GM18520 (cell line): ENCODE data around the gene MYO3B.

Experiments
- ATAC-seq: cut with Tn5 transposase; IDR thresholded peaks from one replicate; pipeline ENCODE4 v1.9.1; 2021; ENCODE audit not compliant: unreplicated experiment

Gene MYO3B, protein sequence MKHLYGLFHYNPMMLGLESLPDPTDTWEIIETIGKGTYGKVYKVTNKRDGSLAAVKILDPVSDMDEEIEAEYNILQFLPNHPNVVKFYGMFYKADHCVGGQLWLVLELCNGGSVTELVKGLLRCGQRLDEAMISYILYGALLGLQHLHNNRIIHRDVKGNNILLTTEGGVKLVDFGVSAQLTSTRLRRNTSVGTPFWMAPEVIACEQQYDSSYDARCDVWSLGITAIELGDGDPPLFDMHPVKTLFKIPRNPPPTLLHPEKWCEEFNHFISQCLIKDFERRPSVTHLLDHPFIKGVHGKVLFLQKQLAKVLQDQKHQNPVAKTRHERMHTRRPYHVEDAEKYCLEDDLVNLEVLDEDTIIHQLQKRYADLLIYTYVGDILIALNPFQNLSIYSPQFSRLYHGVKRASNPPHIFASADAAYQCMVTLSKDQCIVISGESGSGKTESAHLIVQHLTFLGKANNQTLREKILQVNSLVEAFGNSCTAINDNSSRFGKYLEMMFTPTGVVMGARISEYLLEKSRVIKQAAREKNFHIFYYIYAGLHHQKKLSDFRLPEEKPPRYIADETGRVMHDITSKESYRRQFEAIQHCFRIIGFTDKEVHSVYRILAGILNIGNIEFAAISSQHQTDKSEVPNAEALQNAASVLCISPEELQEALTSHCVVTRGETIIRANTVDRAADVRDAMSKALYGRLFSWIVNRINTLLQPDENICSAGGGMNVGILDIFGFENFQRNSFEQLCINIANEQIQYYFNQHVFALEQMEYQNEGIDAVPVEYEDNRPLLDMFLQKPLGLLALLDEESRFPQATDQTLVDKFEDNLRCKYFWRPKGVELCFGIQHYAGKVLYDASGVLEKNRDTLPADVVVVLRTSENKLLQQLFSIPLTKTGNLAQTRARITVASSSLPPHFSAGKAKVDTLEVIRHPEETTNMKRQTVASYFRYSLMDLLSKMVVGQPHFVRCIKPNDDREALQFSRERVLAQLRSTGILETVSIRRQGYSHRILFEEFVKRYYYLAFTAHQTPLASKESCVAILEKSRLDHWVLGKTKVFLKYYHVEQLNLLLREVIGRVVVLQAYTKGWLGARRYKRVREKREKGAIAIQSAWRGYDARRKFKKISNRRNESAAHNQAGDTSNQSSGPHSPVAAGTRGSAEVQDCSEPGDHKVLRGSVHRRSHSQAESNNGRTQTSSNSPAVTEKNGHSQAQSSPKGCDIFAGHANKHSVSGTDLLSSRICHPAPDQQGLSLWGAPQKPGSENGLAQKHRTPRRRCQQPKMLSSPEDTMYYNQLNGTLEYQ (N-terminal part only)

DNA sequence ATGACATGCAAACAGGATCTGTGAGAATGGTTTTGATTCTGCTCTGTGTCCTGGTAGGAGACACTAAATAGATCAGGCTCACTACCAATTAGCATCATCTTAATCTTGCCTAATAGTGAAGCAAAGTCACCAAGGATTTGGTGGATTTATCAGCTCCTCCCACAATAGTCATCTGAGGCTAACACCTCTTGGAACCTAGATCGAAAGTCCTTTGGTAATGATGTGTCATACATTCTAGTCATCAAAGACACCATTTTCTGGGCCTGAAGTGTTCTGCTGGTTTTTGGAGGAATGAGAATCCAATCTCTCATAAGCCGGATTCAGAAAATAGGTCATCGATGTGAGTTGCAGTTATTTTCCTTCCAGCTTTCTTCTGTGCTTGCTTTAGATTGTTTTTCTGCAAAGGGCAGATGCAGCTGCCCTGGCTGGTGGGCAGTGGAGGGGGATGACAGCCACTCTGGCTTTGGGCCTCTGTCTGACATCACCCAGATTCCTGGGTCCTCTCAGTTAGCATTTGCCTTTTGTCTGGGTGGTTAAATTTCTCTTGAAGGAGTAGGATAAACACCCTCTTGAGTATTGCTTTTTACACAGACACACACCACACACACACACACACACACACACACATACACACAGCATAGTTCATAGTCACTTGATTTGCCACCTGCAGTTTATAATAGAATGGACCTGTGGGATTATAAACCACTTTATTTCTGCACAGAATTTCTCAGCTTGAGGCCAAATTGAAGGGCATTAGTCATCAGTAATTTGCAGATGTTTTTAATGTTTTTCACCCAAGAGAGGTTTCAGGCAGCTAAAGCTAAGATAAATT lies at the start of gene MYO3B:
TSS of gene MYO3B (plus strand) at position 198 of the 832 bp plus-strand sequence. CDS start at position 339, 141 bp downstream.
- peak; percentile 55 for ATAC-seq

DNA sequence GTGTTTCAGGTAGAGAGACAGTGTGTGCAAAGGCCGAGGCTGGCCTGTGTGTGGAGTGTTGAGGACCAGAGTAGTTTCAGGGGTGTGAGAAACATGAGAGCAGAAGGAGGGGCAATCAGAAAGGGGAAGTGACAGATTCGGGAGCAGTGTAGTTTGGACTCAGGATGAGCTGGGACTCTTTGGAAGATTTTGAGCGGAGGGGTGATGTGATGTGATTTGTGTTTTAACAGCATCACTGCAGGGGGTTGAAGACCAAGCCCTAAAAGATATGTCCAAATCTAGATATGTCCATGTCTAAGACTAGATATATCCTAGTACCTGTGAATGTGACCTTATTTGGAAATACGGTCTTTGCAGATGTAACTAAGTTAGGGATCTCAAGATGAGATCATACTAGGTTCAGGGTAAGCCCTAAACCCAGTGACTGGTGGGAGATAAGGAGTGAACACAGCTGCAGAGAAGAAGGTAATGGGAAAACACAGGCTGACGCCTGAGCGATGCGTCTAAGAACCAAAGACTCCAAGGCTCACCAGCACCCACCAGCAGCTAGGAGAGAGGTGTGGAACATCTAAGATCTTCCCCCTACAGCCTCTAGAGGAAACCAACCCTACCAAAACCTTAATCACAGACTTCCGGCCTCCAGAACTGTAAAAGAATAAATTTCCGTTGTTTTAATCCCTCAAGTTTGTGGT lies 38.5 kb upstream of the MYO3B start:
- no peak for ATAC-seq

- ATAC-seq: no peak
Observed at GRCh38 chr2:170140561-170140960, 37.4 kb upstream of the MYO3B start.

DNA sequence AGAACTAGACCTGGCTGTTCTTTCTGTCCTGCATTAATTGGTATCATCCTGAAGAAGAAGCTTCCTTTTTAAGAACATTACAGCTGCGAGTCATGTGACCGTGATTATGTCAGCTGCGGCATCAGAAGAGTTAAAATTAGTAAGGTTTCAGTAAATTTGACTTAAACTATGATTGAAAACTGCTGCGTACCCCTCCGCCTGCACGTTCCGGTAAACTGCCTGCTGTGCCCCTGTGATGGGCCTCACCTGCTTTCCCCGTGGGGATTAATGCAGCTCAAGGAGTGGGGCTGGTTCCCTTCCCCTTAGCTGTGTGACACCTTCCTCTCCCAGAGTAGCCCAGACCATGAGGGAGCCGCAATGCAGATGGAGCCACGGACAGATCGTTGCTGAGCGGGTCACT lies 36.1 kb upstream of the MYO3B start:
- no peak for ATAC-seq

- no peak for ATAC-seq
Observed at GRCh38 chr2:170142502-170142901, 35.4 kb upstream of the MYO3B start.

DNA sequence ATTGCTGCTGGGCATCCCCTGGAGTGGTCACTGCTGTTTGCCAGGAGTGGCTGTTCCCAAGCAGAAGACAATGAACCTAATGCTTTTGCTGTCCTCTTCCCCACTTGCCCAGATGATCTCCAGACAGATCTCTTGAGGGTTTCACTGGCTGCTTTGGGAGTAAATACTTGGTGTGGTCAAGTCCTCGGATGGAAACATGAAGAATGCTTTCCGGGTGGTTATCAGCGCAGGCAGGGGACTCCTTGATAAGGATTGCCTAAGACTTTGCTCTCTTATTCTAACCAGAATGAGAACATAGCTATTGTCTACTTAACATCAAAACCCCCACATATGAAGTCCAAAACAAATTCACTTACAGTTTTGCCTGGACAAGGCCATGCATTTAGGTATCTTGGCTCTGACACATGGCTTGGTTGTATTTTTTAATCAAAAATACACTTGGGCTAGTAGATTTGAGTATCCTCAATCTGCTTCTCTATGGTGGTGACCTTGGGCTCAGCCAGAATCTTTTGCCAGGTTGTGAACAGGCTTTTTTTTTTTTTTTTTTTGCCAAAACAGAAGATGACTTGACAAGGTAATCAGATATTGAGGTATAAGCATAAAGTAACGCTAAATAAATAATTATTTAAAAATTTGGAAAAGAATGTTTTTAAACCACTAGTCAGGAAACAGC lies 34.8 kb upstream of the MYO3B start:
- no peak for ATAC-seq

DNA sequence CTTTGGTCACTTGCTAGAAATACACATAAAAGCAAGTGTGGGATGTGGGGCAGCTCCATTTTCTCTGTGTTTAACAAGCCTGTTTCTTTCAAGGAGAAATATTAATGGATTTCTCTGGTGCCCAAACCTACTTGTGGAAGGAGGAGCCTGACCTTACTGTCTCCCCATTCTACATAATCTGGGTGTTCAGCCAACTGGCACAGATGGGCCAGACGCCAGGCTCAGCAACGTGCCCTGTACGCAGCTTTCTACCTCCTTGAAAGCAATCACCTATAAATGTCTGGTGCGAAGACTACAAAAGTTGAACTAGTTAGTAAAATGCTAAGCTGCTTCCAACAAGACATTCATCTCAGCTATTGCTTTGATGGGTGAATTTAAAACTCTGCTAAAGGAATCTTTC lies 33.2 kb upstream of the MYO3B start:
- ATAC-seq: no peak

- no peak for ATAC-seq
Observed at GRCh38 chr2:170145191-170145590, 32.8 kb upstream of the MYO3B start.

DNA sequence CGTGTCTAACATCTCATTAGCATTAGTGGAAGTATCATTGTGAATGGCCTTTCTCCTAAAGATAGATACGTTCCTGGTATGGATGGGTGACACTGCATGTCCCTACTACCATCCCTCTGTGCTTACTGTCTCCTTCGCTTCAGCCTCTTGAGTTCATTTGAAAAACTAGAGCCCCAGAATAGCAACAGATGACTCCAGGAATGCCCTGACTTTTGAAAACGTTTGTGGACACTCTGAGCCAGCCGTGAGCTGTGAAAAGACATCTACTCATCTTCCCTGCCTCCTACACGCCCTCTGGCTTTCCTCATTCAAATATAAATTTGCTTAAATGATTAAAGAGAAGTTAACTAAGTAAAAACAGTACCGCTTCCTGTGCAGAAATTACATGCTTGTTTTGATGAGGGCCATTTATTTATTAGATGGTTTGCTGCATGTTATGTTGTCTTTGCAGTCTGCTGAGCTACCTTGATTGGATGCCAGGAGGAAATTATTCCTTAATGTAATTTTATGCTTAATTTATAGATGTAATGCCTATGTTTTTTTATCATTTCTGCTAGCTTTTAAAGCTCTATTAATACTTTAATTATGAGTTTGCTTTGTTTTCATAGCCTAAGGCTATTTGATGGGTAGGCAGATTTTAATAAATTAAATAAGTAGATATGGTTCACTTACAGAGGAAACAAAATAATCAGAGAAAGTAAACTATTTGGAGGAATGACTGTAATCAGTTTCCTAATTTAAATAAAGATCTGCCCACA lies 32.1 kb upstream of the MYO3B start:
- no peak for ATAC-seq

DNA sequence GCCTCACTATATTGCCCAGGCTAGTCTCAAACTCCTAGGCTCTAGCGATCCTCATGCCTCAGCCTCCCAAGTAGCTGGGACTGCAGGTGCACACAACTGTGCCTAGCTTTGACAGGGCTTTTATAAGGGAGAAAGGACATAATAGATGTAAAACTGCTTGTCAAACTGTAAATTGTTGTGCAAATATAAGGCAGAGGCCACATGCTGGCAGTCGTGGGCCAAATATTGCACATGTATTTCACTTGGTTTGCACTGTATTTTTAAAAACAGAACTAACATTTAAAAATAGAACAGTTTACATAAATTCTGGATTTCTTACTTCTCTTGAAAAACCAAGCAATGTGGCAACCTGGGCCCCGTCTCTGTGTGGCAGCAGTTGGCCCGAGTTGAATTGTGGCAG lies 31.2 kb upstream of the MYO3B start:
- ATAC-seq: no peak

DNA sequence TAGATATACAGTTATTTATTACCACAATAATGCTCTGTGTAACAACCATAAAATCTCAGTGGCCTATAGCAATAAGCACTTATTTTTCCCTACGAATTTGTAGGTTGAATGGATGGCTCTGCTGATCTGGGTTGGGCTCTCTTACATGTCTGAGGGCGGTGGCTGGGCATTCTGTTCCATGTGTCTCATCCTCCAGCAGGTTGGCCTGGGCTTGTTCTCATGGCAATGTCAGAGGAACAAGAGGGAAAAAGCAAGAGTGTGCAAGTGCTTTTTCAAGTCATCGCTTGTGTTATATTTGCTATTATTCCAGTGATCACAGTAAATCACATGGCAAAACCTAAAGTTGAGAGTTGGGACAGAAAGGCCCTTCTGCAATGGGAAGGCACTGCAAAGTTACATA lies 30.4 kb upstream of the MYO3B start:
- no peak for ATAC-seq

DNA sequence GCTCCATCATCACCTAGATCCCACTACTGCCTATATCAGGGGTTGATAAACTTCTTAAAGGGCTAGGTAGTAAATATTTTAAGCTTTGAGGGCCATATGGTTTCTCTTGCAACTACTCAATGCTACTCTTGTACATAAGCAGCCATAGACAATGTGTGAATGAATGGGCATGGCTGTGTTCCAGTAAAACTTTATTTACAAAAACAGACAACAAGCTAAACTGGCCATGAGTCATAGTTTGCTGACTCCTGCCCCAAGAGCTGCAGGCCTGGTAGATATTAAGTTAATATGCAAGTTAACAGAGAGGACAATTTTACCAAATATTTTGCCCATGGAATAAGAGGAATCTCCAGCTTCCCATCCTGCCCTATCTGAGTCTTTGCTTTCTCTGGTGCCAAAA lies 29.8 kb upstream of the MYO3B start:
- ATAC-seq: no peak

- ATAC-seq: no peak
Observed at GRCh38 chr2:170152421-170152820, 25.5 kb upstream of the MYO3B start.

GRCh38 chr2:170155022-170155722 lies 22.8 kb upstream of the MYO3B start:
- ATAC-seq: no peak

DNA sequence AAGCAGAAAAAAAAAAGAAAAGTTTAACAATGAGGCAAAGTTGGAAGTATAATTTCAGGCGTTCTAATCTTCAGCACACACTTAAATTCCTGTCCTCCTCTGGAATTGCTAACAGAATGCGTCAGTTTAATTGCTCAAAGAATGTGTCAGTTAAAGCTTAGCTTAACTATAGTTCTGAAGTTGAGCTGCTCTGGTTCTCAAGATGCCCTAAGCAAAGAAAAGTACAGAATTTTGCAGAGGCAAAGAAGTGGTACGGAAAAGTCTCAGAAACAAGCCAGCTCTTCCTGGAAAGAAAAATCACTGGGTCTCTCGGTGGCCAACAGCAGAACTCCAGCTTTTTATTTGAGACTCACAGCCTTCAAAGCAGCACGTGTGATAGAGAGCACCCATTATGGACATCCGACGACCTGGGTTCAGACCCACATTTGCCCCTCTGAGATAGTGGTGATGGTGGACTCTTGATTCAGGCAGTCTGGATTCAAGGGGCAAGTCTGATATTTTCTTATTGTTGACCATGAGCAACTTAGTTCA lies 22.2 kb upstream of the MYO3B start:
- no peak for ATAC-seq

- no peak for ATAC-seq
Observed at GRCh38 chr2:170156592-170156991, 21.4 kb upstream of the MYO3B start.

GRCh38 chr2:170157025-170157684 lies 20.8 kb upstream of the MYO3B start:
- no peak for ATAC-seq
